Suprapubic skin (tissue), 3 donors: ENCODE measurements around the gene NQO2.

Source experiments
- CTCF ChIP-seq, 2 donors: fragments of 200-600 bp in 1 of 2; fragments of 450-650 bp in 1 of 2; sonication (generic) in 1 of 2; IDR thresholded peaks; one replicate each; pipeline ENCODE4 v1.5.1; 2016 to 2019; ENCODE audit warnings: antibody characterized with exemption in 2 of 2, mild to moderate bottlenecking in 1 of 2, moderate library complexity in 1 of 2
- POLR2AphosphoS5 ChIP-seq, 3 donors: sonication (generic); formaldehyde crosslinking; IDR thresholded peaks; one replicate each; pipeline ENCODE4 v1.6.1; 2017; ENCODE audit warnings: antibody characterized with exemption in 3 of 3

- no peak for TF ChIP-seq CTCF (IDR thresholded peaks at IDR 0.05)
- TF ChIP-seq POLR2AphosphoS5 (IDR thresholded peaks at IDR 0.05): no peak
Measured at GRCh38 chr6:3013901-3014674, 14.4 kb downstream of the NQO2 start.
